NK-92 (cell line): ENCODE results near the gene BAHCC1.

Experiments used
- DNase-seq: peaks from one replicate; lab custom pipeline; 2025; ENCODE audit not compliant: unreplicated experiment; lab: John Stamatoyannopoulos, UW

BAHCC1 gene

GRCh38 chr17:81477173-81477572 is 81.9 kb downstream of the BAHCC1 start:
- DNase-seq = no peak

GRCh38 chr17:81478119-81478518 is 82.9 kb downstream of the BAHCC1 start:
- no peak for DNase-seq

DNA sequence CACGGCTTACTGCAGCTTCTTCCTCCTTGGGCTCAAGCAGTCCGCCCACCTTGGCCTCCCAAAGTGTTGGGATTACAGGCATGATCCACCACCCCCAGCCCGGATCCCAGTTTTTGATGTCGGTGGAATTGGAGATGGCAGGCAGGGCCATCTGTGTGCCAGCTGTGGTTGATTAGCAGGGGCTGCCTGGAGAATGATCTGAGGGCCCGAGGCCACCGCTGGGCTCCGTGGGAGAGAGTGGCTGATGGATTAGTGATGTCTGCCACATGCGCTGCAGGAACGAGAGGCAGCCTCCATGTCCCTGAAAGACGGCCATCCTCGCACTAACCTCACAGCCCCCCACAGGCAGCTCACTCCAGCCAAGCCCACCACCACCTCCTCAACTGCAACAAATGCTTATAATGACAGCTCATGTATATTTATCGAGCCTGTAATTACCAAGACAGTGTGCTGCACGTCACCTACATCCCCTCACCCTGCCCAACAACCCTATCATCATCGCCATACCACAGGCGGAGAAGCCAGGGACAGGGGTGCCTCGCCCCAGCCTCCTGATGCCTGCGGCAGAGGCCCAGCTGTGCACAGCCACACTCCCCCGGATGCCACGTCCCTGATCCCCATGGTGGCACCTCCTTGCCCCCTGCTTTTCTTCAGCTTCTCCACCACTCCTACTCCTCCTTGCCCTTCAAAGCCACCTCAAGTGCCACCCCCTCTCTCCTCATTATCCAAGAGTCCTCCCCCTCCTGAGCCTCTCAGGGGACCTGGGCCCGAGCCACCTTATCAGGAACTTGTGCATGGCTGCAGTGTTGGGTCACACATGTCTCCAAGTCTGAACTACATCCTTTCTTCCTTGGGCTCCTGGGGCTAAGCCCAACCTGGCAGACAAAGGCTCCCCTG is 84.2 kb downstream of the BAHCC1 start:
- DNase-seq = no peak

DNA sequence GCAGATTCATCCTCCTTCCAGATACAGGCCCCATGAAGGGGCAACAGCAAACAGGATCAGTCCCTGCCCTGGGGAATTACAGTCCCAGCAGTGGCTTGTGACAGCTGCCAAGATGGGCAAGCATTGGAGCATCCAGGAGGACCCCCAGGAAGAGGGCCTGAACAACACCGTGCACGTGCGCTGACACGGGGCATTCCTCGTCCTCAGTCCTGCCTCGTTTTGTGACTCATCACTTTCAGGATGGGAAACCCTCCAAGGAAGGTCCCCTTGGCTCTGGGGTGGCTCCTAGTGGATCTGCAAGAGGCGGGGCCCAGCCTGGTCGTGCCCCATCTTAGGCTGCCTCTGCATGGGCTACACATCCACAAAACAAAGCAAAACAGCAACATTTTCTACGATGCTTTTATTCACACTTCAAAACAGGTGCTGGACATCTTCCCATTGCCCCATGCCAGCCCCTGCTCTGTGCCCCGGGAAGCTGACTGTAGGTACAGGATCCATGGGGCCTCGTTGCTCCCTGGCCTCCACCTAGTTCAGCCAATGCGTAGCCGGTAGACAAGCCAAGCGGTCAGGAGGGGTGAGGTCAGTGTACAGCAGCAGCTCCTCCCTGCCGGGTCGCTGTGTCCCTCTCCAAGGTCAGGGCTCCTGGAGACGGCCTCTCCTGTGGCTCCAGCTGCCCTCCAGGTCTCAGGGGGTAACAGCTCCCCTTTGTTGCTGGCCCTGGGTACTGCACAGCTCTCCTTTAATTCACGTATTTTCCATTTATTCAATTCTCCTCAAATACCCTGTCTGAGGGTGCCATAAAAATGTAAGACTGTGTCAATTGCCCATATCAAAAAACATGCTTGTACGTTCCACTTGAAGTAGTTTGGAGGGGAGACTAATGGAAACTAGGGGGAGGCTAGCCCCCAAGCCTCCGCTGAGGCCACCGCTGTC is 85.1 kb downstream of the BAHCC1 start:
- no peak for DNase-seq

GRCh38 chr17:81481073-81481799 is 86.0 kb downstream of the BAHCC1 start:
- no peak for DNase-seq

DNA sequence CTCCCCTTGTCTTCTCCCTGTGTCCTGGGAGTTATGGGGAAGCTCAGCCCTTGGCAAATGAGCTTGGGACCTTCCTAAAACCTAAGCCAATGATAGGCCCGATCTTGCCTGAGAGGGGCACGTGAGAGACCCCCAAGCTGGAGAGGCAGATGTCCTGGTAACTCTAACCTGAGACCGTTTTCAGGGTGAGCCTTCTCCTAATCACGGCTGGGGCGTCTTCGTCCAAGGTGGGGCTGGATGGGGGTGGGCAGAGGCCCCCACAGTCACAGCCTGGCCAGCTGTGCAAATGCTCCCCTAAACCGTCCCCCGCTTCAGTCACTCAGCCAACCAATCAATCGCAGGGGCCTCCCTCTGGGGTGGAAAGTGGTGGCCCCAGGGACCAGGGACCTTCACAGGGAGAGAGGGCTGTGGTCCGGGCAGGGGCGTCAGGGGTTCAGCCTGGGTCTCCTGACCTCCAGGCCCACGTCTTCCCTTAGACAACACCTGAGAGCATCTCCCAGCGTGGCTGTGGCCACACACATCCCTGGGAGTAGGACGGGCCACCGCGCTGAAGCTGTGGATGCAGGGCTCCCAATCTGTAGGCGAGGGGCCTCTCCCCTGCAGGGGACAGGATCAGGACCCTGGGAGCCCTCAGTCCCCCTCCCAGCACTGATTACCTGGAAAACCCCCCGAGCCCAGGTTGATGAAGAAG is 86.7 kb downstream of the BAHCC1 start:
- DNase-seq = no peak

DNA sequence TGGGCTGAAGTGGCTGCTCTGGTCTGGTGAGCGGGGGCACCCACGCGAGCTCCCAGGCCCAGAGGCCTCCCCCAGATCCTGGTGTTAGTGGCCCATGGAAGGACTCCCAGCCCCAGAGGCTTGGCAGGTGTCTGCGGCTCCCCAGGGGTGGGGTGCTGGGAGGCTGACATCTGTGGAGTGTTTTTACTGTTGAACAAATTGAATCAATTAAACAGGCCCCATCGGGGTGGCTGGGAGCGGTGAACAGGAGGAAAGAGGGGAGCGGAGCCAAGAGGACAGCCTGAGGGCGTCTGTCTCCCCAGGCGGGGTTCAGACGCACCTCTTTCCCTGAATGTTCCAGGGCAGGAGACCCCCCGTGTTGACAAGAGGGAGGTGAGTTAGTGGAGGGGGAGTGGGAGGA is 87.4 kb downstream of the BAHCC1 start:
- DNase-seq = no peak

DNA sequence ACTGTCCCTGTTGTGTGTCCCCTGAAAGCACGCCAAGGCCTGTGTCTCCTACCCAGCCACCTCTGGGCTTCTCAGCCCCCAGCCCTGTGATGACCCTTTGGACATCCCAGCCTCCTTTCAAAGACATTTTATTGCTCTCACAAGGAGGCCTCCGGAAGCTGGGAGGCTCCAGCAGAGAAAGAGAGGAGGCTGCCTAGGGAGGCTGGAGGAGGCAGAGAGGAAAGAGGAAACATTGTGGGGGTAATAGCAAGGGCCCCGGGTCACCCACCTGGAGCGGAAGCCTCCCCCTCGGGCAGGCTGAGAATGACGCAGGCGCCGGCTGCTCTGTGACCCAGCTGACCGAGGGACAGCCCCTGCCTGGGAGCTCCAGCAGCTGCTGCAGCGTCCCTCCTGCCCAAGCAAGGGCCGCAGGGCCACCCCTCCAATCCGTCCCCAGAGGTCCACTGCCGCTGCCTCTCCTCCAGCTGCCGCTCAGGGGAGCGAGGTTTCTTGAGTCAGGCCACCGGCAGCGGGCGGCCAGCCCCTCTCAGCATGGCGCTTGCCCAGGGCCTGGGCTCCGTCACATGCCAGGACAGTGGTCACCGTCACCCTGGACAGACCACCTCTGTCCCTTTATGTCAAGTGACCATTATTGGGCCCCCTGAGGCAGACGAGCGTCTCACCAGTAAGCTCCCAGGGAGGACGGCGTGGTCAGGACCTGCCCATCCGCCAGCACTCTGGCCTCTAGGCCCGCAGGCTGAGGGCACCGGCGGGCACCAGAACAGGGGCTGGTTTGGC is 88.0 kb downstream of the BAHCC1 start:
- DNase-seq = no peak

DNA sequence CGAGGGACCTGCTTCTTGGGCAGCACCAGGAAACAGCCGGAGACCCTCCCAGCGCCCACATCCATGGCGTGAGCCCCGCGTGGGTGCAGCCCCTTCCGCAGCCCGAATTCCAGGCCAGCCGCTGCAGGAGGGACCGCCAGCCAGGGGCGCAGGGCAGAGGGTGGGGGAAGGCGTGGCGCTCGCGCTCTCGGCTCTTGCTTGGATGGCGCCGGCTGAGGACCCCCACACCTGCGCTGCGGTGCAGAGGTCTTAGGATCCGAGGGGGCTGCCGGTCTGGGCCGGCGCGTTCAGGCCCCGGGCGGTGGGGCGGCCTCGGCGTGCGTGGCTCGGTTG is 88.6 kb downstream of the BAHCC1 start:
- DNase-seq = no peak

DNA sequence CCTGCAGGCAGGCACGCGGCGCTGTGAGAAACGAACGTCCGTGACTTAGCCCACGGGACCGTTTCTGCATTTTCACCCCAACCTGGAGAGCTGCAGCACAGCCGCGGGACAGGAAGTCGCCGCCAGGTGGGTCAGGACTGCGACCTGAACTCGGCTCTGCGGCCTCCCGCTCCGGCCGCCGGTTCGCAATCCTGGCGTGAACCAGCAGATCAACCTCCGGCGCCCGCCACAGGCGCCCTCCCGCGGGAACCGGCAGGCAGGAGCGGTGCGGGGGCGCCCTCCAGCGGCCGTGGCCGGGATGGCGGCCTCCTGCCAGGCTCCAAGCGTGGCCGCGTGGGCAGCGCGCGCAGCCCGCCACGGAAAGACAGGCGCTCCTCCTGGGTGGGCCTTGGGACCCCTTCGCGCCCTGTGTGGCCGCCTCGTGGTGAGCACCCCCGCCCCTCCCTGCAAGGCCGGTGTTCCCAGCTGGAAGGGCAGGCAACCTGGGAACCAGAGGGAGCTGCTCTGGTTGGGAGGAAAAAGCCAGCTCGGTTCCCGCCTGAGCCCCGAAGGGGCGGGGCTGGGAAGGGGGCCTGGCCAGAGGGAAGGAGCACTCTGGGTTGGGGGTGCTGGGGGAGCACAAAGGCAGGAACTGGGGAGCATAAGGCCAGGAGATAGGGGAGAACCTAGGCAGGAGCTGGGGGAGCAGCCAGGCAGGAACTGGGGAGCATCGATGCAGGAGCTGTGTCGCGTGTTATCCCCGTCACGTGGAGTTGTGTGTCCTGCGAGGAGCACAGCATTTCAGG is 89.1 kb downstream of the BAHCC1 start:
- no peak for DNase-seq

GRCh38 chr17:81486199-81486810 is 91.0 kb downstream of the BAHCC1 start:
- DNase-seq = no peak

GRCh38 chr17:81487089-81487486 is 91.8 kb downstream of the BAHCC1 start:
- no peak for DNase-seq

DNA sequence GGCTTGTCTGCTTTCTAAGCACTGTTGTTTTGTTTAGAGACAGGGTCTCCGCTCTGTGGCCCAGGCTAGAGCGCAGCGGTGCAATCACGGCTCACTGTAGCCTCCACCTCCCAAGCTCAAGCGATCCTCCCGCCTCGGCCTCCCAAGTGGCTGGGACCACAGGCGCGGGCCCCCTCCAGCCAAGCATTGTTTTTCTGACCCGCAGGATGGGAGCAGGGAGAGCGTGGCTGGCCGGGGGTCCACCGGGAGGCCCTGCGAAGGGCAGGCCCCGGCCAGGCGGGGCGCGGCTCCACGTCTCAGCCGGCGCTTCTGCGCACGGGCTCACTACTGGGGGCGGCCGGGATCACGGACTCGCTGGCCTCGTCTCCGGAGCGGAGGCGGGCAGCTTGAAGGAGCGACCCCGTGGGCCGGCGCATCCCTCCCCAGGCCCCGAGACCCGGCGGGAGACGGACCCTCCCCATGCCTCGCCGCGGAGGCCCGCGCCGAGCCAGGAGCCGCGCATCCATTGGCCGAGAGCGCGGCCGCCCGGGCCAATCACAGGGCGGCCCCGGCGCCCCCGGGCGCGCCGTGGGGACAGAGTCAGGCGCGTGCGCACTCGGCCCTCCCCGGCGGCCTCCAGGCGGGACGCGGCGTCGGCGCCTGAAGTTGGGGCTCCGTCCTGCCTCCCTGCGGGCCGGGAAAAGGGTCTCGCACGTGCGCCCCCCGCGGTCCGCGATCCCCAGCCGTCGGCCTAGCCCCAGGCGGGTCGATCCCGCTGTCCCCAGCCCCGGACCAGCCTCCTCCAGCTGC is 92.4 kb downstream of the BAHCC1 start:
- no peak for DNase-seq

- DNase-seq = no peak
These were observed 93.1 kb downstream of the BAHCC1 start for GRCh38 chr17:81488276-81488860.

DNA sequence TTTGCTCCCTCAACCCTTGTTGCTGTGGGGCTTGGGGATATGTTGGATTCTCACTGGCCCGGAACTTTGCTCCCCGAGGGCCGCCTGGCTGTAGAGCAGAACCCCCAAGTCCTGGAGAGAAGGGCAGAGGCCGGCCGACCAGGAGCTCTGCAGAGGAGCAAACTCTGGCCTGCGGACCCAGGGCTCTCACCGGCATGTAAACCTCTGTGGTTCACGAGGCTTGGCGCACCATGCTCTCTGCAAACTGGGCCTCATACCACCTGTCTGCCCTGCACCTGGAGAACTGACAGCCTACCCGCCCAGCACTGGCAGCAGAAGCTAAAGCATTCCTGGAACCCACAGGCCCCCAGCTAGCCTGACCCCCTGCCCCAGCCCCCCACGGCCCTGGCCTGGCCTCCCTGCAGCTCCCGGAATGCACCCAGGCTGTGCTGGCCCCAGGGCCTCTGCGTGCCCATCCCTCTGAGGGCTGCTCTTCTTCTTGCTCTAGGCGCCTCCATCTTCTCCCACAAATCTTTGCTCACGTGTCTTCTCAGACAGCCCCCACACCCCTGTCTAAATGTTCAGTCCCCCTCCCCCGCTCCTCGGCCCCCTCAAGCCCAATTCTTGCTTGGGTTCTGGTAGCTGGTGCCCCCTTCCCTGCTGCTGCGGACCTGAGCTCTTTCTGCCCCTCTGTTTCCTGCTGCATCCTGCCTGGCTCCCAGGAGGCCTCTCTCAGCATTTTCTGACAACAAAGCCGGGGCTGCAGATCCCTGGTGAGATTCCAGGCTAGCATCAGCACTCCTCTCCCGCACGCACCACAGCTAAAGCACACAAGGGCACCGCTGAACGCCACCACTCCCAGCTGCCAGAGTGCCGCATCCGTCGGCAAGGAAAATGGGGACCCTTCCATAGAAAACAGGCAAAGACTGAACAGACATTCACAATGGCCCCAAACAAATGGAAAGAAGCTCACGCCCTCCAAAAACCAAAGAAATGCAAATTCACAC is 94.0 kb downstream of the BAHCC1 start:
- no peak for DNase-seq
